Measurements from ENCODE around the gene SPACA7.

SPACA7 gene, protein sequence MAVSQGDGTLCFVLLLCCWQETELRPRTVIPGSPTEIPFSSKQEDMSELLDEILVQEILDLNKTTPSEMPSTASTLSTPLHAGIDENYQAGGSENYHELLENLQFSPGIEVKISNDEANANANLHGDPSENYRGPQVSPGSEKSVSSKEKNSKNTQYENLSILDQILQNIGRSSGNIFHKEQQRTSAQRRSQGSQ

DNA sequence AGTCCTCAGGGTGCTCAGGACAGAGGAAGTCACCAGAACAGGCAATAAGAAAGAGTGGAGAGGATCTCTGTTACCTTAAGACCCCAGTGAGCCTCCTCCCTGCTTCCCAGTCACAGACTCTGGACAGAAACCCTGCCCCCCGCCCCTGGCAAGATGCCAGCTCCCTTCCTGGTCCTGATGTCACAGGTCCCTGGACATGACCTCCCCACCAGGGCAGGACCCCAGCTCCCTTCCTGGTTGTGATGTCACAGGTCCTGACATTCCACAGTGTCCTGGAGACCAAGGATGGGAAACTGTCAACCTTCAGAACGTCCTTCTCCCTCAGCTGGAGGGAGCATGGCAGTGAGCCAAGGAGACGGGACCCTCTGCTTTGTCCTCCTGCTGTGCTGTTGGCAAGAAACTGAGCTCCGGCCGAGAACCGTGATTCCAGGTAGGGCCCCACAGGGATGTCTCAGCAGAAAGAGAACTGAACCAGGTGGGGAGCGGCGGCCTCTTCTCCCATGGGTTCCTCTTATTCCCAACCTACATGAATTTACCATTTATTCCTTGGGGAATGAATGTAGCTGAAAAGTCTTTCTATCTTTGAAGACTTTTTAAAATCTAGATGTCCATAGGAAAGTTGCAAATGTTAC lies at the start of gene SPACA7:
Gene SPACA7 (plus strand): TSS at position 306 of the 632 bp plus-strand sequence. CDS start 31 bp downstream, at position 337.
- DNase-seq (ENCODE audit: low read depth), result no peak
- TF ChIP-seq, protein P1, sequence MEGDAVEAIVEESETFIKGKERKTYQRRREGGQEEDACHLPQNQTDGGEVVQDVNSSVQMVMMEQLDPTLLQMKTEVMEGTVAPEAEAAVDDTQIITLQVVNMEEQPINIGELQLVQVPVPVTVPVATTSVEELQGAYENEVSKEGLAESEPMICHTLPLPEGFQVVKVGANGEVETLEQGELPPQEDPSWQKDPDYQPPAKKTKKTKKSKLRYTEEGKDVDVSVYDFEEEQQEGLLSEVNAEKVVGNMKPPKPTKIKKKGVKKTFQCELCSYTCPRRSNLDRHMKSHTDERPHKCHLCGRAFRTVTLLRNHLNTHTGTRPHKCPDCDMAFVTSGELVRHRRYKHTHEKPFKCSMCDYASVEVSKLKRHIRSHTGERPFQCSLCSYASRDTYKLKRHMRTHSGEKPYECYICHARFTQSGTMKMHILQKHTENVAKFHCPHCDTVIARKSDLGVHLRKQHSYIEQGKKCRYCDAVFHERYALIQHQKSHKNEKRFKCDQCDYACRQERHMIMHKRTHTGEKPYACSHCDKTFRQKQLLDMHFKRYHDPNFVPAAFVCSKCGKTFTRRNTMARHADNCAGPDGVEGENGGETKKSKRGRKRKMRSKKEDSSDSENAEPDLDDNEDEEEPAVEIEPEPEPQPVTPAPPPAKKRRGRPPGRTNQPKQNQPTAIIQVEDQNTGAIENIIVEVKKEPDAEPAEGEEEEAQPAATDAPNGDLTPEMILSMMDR (IDR thresholded peaks at IDR 0.05; ENCODE audit: insufficient read depth, low read depth, low read length, missing control alignments), result no peak
- H3K4me3 ChIP-seq (ENCODE audit: low read depth, low read length), result no peak within 1 kb of the TSS

DNA sequence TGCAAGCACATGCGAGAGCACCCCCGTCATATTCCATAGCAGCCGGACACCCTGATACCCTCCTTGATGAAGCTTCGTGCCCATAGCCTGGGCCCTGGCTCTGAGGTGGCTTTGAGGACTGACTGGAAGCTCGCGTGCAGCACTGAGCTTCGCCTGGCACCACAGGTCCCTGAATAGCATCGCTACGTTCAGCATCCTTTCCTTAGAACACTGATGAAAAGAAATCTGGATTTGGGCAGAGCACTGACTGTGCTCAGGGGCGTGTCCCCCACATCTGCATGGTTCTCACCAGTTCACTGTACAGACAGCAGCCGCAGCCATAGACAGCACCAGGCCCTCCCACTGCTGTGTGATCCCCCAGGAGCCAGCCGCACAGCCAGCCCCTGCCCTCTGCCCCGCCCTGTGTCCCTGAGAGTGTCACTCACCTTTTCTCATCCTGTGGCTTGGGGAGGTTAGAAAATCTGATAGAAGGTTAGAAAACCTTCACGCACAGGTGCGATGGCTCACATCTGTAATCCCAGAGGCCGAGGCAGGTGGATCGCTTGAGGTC lies 49.3 kb upstream of the SPACA7 start:
- TF ChIP-seq, protein P1 (IDR thresholded peaks at IDR 0.05; ENCODE audit: insufficient read depth, low read depth, low read length, missing control alignments), result no peak
- H3K4me3 ChIP-seq (ENCODE audit: low read depth, low read length), result no peak overlapping the region
- no peak for DNase-seq (ENCODE audit: low read depth)

DNA sequence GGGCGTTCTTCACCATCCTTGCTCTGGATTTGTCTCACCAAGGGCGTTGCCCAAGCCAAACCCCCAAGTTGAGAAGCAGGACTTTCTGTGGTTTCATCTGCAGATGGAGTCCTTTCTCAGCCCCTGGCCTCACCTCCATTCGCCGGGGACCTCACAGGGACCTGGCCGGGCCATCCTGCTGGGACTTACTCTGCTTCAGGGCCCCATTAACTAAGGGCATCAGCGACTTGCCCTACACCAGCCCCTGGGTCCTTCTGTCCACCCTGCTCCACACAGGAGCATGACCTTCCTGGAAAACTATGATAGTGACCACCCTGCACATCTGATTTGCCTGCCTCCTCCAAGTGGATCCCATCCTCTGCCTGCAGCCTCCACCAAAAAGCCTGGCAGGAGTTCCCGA lies 47.2 kb upstream of the SPACA7 start:
- no peak overlapping the region for H3K4me3 ChIP-seq (ENCODE audit: low read depth, low read length)
- DNase-seq (ENCODE audit: low read depth), result no peak
- TF ChIP-seq, protein P1 (IDR thresholded peaks at IDR 0.05; ENCODE audit: insufficient read depth, low read depth, low read length, missing control alignments), result no peak

DNA sequence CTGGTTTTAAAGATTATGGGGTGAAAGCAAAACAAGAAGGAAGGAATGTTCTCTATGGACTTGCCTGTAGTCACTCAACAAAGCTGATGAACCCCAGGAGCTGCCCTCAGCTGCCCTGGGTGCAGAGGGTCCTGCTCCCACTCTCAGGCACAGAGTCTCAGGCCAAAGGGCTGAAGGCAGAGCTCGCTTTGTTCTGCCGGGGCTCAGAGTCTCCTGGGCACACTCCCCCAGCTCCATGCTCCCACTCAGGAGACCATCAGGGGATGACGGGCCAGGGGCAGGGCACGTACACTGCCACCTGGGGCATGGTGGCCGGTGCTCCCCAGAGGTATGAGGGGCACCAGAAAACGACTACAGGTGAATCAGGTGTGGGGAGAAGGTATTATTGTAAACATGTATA lies 46.8 kb upstream of the SPACA7 start:
- TF ChIP-seq, protein P1 (IDR thresholded peaks at IDR 0.05; ENCODE audit: insufficient read depth, low read depth, low read length, missing control alignments), result no peak
- no peak overlapping the region for H3K4me3 ChIP-seq (ENCODE audit: low read depth, low read length)
- DNase-seq (ENCODE audit: low read depth), result no peak

DNA sequence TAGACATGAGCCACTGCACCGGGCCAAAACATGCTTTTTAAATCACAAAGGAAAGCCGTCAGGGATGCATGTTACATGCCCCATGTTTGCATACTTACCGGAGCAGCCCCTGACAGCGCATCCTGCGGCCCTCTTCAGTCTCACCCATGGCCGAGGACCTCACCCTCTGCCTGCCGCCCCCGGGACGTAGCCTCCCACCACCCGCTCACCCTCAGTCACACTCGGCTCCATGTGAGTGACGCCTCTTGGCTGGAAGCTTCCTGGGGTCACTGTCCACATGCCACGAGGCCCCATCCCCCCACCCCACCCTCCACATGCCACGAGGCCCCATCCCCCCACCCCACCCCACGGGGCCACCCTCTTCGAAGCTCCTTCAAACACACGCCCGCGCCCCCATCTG lies 46.1 kb upstream of the SPACA7 start:
- DNase-seq (ENCODE audit: low read depth), result no peak
- H3K4me3 ChIP-seq (ENCODE audit: low read depth, low read length), result no peak overlapping the region
- TF ChIP-seq, protein P1 (IDR thresholded peaks at IDR 0.05; ENCODE audit: insufficient read depth, low read depth, low read length, missing control alignments), result no peak

DNA sequence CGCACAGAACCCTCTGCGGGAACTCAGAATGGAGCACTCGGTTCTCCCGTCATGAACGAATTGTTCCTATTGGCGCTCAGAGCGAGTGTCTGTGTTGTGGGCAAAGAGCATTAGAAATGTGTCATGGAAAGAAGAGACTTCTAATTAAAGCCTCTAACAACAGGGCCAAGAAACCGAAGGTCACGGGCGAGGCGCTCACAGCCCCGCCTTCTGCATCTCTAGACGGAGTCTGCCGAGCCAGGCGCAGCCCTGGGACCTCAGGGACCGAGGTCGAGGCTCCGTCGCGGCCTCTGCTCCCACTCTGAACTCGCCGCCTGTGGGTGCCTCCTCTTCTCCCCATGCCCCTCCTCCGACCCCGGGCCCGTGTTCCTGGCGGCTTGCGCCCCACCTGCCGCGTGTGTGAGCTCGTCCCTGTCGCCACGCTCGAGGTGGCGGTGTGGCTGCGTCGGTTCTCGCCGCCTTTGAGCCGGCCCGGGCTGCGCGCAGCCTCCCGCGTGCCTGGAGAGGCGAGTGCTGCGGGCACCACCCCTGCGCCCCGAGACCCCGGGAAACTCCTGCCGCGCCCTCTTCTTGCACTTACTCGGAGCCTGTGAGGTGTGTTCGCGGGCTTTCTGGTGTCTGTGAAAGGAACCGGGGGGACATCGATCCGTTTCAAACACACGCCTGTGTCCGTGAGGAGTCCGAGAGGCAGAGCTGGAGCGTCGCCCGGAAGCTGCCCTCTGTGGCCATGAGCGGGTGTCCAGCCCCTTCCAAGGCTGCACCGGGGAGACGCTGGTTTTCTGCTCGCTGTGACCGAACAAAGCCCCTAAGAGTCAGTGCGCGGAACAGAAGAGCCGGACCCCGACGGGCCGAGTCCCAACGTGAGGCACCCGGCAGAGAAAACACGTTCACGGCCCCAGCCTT lies 45.4 kb upstream of the SPACA7 start:
- H3K4me3 ChIP-seq (ENCODE audit: low read depth, low read length), result no peak overlapping the region
- TF ChIP-seq, protein P1 (IDR thresholded peaks at IDR 0.05; ENCODE audit: insufficient read depth, low read depth, low read length, missing control alignments), result no peak
- no peak for DNase-seq (ENCODE audit: low read depth)
